Stomach (tissue), 4 donors: ENCODE measurements around the gene ARHGAP21.
A peak's percentile ranks its signal among the peaks of the same experiment; 100 is the strongest.

Experiments used
- CTCF ChIP-seq, 7 experiments: fragments of 450-650 bp in 4 of 7; fragments of 200-600 bp in 3 of 7; sonication (generic) in 3 of 7; IDR thresholded peaks; one replicate each; pipeline ENCODE4 v1.5.1; 2016 to 2019; ENCODE audit warnings: antibody characterized with exemption in 7 of 7, control low read depth in 2 of 7, mild to moderate bottlenecking in 1 of 7
- EP300 ChIP-seq: sonication (generic); formaldehyde crosslinking; IDR thresholded peaks from one replicate; pipeline ENCODE4 v1.6.1; 2017; ENCODE audit warnings: antibody characterized with exemption
- POLR2A ChIP-seq, 4 donors: fragments of 450-650 bp; IDR thresholded peaks; one replicate each; pipeline ENCODE4 v1.6.1; 2016; ENCODE audit warnings: antibody characterized with exemption in 4 of 4, control low read depth in 2 of 4, mild to moderate bottlenecking in 1 of 4, moderate library complexity in 1 of 4
- POLR2AphosphoS5 ChIP-seq, 3 donors: sonication (generic); formaldehyde crosslinking; IDR thresholded peaks; one replicate each; pipeline ENCODE4 v1.6.1; 2016; ENCODE audit warnings: antibody characterized with exemption in 3 of 3

- TF ChIP-seq CTCF (IDR thresholded peaks at IDR 0.05) (no peak), POLR2AphosphoS5 (IDR thresholded peaks at IDR 0.05) (peak in 2 of 3 donors; percentile 67 to 73), POLR2A (IDR thresholded peaks at IDR 0.05) (no peak), EP300 (no peak)
Measured at GRCh38 chr10:24716295-24716694, 7.4 kb downstream of the ARHGAP21 start.
